Measurements from ENCODE around the gene LAMA2. TPM values are rescaled to one million over a fixed set of nuclear protein-coding genes. Genes with fewer than 3 reads are reported as not detected.

The LAMA2 gene
- total and polyA plus RNA-seq, 2 of the 8 experiments (the other 6 are each of a cell fraction or from before 2014, with no cell fraction given): 1.3 to 3.8 TPM

DNA sequence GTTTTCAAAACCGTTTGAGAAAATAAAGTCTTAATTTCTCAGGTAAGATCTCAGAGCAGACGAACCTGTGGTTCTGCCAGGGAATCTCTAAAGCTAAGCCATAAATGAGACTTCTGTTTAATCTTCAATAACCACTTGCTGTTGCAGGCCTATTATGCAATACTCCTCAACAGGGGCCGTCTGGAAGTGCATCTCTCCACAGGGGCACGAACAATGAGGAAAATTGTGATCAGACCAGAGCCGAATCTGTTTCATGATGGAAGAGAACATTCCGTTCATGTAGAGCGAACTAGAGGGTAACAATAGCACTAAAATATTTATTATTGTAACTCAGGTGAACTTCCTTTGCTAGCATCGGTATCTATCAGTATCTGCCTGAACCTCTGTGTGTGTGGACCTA, 603.4 kb downstream of the LAMA2 start (continued):
- TF ChIP-seq, protein P1, sequence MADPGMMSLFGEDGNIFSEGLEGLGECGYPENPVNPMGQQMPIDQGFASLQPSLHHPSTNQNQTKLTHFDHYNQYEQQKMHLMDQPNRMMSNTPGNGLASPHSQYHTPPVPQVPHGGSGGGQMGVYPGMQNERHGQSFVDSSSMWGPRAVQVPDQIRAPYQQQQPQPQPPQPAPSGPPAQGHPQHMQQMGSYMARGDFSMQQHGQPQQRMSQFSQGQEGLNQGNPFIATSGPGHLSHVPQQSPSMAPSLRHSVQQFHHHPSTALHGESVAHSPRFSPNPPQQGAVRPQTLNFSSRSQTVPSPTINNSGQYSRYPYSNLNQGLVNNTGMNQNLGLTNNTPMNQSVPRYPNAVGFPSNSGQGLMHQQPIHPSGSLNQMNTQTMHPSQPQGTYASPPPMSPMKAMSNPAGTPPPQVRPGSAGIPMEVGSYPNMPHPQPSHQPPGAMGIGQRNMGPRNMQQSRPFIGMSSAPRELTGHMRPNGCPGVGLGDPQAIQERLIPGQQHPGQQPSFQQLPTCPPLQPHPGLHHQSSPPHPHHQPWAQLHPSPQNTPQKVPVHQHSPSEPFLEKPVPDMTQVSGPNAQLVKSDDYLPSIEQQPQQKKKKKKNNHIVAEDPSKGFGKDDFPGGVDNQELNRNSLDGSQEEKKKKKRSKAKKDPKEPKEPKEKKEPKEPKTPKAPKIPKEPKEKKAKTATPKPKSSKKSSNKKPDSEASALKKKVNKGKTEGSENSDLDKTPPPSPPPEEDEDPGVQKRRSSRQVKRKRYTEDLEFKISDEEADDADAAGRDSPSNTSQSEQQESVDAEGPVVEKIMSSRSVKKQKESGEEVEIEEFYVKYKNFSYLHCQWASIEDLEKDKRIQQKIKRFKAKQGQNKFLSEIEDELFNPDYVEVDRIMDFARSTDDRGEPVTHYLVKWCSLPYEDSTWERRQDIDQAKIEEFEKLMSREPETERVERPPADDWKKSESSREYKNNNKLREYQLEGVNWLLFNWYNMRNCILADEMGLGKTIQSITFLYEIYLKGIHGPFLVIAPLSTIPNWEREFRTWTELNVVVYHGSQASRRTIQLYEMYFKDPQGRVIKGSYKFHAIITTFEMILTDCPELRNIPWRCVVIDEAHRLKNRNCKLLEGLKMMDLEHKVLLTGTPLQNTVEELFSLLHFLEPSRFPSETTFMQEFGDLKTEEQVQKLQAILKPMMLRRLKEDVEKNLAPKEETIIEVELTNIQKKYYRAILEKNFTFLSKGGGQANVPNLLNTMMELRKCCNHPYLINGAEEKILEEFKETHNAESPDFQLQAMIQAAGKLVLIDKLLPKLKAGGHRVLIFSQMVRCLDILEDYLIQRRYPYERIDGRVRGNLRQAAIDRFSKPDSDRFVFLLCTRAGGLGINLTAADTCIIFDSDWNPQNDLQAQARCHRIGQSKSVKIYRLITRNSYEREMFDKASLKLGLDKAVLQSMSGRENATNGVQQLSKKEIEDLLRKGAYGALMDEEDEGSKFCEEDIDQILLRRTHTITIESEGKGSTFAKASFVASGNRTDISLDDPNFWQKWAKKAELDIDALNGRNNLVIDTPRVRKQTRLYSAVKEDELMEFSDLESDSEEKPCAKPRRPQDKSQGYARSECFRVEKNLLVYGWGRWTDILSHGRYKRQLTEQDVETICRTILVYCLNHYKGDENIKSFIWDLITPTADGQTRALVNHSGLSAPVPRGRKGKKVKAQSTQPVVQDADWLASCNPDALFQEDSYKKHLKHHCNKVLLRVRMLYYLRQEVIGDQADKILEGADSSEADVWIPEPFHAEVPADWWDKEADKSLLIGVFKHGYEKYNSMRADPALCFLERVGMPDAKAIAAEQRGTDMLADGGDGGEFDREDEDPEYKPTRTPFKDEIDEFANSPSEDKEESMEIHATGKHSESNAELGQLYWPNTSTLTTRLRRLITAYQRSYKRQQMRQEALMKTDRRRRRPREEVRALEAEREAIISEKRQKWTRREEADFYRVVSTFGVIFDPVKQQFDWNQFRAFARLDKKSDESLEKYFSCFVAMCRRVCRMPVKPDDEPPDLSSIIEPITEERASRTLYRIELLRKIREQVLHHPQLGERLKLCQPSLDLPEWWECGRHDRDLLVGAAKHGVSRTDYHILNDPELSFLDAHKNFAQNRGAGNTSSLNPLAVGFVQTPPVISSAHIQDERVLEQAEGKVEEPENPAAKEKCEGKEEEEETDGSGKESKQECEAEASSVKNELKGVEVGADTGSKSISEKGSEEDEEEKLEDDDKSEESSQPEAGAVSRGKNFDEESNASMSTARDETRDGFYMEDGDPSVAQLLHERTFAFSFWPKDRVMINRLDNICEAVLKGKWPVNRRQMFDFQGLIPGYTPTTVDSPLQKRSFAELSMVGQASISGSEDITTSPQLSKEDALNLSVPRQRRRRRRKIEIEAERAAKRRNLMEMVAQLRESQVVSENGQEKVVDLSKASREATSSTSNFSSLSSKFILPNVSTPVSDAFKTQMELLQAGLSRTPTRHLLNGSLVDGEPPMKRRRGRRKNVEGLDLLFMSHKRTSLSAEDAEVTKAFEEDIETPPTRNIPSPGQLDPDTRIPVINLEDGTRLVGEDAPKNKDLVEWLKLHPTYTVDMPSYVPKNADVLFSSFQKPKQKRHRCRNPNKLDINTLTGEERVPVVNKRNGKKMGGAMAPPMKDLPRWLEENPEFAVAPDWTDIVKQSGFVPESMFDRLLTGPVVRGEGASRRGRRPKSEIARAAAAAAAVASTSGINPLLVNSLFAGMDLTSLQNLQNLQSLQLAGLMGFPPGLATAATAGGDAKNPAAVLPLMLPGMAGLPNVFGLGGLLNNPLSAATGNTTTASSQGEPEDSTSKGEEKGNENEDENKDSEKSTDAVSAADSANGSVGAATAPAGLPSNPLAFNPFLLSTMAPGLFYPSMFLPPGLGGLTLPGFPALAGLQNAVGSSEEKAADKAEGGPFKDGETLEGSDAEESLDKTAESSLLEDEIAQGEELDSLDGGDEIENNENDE (IDR thresholded peaks at IDR 0.05; ENCODE audit: insufficient replicate concordance, low read length): no peak
- TF ChIP-seq HDAC2 (IDR thresholded peaks at IDR 0.05; ENCODE audit: borderline replicate concordance in 1 of 2, low read depth in 2 of 2, low read length in 2 of 2): no peak
- TF ChIP-seq CREB1 (IDR thresholded peaks at IDR 0.05): no peak
- no peak for TF ChIP-seq SP4 (IDR thresholded peaks at IDR 0.05; ENCODE audit: low read length)
- no peak for TF ChIP-seq RNF2 (IDR thresholded peaks at IDR 0.05; ENCODE audit: borderline replicate concordance, low read depth, low read length, missing control alignments, poor library complexity, severe bottlenecking)
- no peak for TF ChIP-seq JUN (IDR thresholded peaks at IDR 0.05; ENCODE audit: low read depth, low read length)
- TF ChIP-seq GTF2F1 (IDR thresholded peaks at IDR 0.05; ENCODE audit: borderline replicate concordance, low read depth, low read length): no peak
- TF ChIP-seq, protein P2, sequence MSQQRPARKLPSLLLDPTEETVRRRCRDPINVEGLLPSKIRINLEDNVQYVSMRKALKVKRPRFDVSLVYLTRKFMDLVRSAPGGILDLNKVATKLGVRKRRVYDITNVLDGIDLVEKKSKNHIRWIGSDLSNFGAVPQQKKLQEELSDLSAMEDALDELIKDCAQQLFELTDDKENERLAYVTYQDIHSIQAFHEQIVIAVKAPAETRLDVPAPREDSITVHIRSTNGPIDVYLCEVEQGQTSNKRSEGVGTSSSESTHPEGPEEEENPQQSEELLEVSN (IDR thresholded peaks at IDR 0.05): no peak
- TF ChIP-seq CBX5 (IDR thresholded peaks at IDR 0.05; ENCODE audit: low read depth, low read length): no peak
- no peak for TF ChIP-seq BCL11A (IDR thresholded peaks at IDR 0.05; ENCODE audit: low read depth in 2 of 2, low read length in 2 of 2)
- no peak for TF ChIP-seq NRF1 (IDR thresholded peaks at IDR 0.05; ENCODE audit: low read depth, low read length)
